ENCODE data around the gene ATXN7L3B.
"Not testable (repeated sequence)": the region's sequence is repeated elsewhere in the genome, so short reads cannot be mapped to it uniquely, and the experiment has no call there.

The ATXN7L3B gene, protein sequence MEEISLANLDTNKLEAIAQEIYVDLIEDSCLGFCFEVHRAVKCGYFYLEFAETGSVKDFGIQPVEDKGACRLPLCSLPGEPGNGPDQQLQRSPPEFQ

DNA sequence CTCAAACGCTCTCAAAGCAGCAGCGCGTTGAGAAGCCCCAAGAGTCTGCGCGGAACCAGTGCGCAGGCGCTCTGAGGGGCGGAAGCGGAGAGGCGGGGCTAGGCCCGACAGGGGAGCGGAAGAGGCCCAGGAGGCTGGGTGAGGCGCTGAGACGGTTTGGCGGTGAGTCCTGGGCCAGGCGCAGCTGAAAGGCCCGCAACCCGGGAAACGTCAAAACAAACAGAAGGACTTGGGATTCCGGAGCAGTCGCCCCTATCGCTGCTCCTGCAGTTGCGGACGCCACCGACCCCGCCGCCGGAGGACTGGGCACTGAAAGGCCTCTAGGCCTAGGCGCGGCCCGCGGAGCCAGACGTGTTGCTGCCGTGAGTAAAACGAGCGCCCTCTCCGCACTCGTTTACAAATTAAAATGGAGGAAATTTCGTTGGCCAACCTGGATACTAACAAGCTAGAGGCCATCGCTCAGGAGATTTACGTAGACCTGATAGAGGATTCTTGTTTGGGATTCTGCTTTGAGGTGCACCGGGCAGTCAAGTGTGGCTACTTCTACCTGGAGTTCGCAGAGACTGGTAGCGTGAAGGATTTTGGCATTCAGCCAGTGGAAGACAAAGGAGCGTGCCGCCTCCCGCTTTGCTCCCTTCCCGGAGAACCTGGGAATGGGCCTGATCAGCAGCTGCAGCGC lies at the start of gene ATXN7L3B:
Gene ATXN7L3B, plus strand, starts transcription at position 129 of the 679 bp plus-strand sequence. Its CDS starts 278 bp downstream, at position 407.
- DNase-seq (ENCODE audit: low read depth in 2 of 2): peak; percentile 81 to 83

DNA sequence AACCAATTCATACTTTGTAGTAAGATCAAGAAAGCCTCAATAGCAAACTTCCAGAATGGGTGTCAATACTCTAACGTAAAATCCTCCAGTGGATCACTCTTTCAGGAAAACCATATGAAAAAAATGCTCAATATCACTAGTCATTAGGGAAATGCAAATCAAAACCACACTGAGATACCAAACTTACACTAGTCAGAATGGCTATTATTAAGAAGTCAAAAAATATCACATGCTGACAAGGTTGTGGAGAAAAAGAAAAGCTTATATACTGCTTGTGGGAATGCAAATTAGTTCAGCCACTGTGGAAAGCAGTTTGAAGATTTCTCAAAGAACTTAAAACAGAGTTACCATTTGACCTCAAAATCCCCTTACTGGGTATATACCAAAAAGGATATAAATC lies 49.5 kb upstream of the ATXN7L3B start:
- no peak for DNase-seq (ENCODE audit: low read depth in 2 of 2)

DNA sequence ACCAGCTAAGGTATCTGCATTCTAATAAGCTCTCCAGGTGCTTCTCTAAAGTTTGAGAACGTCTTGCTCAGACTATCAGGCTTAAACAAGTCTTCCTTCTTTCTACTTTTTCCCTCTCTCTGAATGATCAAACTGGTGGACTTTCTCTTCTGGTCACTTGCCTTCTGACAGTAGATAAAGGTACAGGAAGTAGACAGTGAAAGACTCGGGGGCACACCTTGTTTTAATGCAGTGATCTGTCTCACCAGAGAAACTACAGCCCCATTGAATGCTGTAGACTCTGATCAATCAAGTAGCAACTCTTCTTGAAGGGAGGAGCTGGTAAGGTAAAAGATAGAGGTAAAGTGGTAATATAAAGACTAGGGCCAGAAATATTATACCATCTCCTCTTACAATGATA lies 48.1 kb upstream of the ATXN7L3B start:
- no peak for DNase-seq (ENCODE audit: low read depth in 2 of 2)

DNA sequence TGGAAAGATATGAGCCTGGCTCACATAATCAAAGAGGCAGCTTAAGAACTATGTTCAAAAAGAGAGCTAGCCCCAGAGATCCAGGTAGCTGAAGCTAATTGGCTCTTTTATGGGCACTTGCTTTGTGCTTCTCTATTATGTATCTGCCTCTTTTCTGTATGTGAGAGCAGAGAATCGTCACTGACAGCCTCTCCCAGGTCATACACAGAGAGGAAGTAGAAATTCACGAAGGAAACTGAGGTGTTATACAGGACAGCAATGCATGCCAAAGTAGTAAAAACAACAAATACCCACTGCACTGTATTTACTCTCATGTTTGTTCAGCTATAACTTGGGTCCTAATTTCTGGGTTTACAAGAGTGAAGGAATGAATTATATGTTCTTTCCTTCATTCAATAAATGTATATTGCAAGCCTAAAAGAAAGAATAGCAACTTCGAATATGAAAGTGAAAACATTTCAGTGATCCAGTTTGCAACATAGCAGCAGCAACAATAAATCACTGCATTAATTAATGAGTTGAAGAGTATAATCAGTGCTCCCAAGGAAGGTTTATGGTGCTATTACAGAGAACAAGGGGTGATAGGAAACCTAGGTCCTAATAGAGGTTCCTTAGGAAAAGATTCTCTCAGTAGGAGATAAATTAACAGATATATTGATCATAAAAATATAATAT lies 47.1 kb upstream of the ATXN7L3B start:
- DNase-seq (ENCODE audit: low read depth in 2 of 2): no peak

DNA sequence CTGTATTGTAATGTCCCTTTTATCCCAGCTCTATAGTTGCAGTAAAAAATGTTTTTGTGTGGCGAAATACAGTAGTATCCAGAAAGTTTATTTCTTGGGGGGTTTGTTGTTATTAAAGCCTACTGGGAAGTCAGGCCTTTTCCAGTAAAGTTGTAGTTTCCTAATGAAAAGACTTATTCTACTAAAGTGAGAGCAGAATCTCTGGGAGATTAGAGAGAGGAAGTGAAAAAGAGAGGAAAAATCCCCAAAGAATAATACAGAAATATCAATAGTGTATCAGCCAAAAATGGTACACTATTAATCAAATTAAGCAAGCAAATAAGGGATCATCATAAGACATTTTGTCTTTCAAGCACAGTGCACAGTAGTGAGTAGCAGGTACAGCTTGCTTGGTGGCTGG lies 46.3 kb upstream of the ATXN7L3B start:
- DNase-seq (ENCODE audit: low read depth in 2 of 2): no peak

DNA sequence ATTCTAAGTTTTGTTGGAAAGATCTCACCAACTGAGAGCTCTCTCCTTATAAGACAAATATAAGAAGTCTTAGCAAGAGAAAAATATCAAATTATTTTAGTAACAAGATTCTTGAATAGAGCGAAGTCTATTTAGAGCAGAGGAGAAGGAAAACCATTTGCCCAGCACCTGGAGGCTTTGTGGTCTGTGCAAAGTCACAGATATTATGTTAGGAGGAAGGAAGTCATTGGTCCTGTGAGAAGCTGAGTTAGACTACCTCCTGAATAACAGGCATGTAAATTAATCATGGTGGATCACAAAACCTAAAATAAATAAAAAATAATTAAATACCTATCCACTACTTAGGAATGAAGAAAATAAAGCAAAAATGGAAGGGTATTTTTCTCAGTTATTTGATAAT lies 38.4 kb upstream of the ATXN7L3B start:
- DNase-seq (ENCODE audit: low read depth in 2 of 2): no peak

DNA sequence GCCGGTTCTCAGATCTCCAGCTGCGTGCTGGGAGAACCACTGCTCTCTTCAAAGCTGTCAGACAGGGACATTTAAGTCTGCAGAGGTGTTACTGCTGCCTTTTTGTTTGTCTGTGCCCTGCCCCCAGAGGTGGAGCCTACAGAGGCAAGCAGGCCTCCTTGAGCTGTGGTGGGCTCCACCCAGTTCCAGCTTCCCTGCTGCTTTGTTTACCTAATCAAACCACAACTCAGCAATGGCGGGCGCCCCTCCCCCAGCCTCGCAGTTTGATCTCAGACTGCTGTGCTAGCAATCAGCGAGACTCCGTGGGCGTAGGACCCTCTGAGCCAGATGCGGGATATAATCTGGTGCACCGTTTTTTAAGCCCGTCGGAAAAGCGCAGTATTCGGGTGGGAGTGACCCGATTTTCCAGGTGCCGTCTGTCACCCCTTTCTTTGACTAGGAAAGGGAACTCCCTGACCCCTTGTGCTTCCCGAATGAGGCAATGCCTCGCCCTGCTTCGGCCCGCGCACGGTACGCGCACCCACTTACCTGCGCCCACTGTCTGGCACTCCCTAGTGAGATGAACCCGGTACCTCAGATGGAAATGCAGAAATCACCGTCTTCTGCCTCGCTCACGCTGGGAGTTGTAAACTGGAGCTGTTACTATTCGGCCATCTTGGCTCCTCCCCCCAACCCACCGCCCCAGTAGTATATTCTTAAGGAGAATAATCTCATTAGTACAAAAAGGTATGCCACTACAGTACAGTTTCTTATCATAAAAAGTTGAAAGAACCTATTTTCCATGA lies 28.6 kb upstream of the ATXN7L3B start:
- not testable (repeated sequence) for DNase-seq (ENCODE audit: low read depth in 2 of 2)

DNA sequence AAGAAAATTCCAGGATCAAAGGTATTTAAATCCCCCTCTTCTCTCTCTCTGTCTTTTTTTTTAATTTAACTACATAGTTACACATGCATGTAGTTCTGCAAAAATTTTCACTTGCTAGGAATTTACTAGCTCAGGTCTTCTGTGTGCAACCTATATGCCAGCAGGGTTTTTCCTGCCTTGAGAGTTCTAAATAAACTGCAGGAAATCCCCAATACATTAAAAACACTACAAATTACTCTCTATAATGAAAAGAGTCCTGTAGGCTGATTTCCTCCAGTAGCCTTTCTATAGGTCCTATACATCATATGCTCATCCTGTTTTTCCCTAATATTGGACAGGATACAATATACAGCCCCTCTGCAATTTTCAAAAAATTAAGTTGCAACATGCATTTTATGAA lies 27.7 kb upstream of the ATXN7L3B start:
- DNase-seq (ENCODE audit: low read depth in 2 of 2): no peak

DNA sequence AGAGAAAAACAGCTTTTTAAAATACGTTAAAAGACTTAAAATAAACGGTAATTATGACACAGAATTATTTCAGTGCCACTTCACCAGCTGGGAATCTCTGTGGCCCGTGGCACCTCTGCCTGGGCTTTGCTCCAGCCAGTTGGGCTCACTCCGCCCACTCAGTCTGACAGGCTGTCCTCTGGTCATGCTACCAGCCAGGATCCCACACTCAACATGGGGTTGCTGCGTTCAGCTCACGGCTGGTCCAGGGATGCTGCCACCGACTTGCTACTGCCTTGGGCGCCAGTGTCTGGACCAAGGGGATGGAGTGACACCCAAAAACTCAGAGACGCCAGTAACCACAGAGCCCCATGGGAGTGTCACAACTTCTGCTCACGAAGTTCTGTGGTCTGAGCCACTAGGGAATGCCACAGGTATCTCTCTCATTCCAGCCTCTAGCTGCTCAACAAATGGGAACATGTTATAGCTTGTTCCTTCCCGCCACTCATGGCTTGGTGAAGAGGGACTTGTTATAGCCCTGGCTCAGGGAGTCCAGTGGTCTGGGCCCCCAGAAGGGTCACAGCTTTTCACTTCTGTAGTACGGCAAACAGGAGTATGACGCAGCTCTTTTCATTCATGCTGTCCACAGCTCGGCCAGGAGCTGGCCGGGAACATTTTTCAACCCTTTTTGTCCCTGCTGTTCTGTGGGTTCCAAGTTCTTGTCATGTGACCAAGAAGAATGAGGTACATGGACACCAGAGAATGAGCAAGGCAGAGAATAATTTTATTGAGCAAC lies 23.4 kb upstream of the ATXN7L3B start:
- DNase-seq (ENCODE audit: low read depth in 2 of 2): no peak

DNA sequence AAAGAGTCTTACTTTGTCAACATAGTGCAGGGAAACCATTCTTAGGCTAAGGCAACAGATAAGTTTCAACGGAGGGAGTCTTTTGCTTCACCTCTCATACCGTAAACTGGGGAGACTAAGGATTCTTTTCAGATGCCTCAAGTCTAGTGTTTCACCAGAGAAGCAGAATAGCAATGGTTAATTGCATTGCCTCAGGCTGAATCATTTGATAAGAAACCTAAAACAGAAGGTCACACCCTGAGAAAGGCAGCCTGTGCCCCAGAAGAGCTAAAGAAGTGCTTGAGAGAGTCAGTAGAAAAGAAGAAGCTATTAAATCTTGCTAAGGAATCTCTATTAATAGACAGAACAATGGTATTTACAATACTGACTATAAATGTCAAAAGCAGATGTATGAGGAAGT lies 21.8 kb upstream of the ATXN7L3B start:
- DNase-seq (ENCODE audit: low read depth in 2 of 2): no peak

DNA sequence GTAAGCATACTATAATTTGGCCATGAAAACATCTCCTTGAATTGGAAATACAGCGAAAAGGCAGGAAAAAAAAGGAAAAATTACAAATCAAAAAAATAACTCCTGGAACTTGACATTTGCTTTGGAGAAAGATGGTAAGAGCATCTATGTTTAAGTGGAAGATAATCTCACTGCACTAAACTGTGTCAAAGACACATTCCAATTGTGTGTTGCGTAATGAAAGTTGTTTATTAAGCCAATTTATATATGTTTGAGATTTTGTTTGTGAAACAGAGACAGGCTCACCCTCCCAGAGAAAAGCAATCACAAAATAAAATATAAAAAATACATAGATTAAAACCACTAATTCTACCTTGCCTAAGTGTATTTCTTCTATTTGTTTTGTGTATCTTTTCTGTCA lies 11.1 kb upstream of the ATXN7L3B start:
- no peak for DNase-seq (ENCODE audit: low read depth in 2 of 2)

DNA sequence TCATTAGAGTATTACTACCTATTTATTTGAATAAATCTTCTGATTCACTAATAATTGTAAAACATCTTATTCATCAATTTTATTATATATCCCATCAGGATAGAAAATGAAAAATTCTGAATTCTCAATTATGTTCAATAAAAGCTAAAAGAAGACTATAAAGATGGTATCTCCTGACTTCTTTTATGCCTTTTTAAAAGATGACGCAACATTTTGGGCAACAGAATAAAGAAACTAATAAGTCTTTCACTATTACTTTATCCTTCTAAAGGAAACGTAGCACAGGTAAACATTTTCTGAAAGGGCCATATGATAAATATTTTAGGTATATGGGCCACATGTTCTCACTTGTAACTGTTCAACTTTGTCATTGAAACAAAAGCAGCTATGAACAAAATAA lies 10.1 kb upstream of the ATXN7L3B start:
- DNase-seq (ENCODE audit: low read depth in 2 of 2): no peak

DNA sequence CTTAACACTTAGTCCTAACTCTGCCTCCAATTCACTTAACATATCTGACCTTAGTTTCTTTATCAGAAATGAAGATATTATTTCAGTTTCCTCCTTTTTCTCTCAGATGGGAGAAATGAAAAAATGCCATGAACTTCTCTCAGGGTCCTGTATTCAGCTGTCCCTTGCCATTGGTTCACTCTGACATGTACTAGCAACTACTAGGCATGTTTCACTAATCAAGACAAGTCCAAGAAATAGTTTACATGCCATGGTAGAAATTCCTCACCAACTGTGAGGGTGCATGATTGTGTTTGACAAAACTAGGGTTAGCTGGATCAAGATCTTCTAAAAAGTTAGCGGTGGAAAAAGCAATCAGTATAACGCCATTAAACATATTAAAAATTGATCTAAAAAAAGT lies 7.0 kb upstream of the ATXN7L3B start:
- DNase-seq (ENCODE audit: low read depth in 2 of 2): no peak

DNA sequence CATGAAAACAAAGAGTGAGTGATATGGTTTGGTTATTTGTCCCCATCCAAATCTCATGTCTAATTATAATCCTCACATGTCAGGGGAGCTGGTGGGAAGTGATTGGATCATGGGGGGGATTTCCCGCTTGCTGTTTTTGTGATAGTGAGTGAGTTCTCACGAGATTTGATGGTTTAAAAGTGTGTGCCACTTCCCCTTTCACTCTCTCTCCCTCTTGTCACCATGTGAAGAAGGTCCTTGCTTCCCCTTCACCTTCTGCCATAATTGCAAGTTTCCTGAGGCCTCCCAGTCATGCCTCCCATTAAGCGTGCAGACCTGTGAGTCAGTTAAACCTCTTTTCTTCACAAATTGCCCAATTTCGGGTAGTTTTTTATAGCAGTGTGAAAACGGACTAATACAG lies 2.1 kb upstream of the ATXN7L3B start:
- DNase-seq (ENCODE audit: low read depth in 2 of 2): no peak

DNA sequence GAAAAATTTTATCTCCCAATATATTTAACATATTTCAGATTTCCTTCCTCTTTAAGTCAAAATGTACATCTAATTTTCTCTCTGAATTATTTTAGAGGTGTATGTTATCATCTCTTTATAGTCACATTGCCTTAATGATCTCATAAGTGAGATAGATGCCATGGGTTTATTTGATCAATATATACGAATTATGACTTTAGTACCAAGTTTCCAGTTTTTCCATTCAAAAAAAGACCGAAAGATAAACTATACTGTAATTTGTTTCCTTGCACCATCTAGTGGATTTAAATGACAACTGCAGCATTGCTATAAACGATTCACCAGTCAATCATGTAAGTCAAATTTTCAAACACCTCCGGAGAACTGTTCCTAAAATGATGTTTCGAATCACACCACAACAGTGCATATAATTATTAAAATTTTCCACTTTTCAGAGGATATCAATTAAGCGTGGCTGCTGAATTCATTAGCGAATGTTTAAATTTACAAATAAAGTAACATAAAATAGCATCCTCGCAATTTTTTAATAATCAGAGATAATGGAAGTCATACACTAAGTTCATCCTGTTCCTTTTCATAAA lies 419 bp upstream of the ATXN7L3B start:
- DNase-seq (ENCODE audit: low read depth in 2 of 2): peak; percentile 13 to 18

DNA sequence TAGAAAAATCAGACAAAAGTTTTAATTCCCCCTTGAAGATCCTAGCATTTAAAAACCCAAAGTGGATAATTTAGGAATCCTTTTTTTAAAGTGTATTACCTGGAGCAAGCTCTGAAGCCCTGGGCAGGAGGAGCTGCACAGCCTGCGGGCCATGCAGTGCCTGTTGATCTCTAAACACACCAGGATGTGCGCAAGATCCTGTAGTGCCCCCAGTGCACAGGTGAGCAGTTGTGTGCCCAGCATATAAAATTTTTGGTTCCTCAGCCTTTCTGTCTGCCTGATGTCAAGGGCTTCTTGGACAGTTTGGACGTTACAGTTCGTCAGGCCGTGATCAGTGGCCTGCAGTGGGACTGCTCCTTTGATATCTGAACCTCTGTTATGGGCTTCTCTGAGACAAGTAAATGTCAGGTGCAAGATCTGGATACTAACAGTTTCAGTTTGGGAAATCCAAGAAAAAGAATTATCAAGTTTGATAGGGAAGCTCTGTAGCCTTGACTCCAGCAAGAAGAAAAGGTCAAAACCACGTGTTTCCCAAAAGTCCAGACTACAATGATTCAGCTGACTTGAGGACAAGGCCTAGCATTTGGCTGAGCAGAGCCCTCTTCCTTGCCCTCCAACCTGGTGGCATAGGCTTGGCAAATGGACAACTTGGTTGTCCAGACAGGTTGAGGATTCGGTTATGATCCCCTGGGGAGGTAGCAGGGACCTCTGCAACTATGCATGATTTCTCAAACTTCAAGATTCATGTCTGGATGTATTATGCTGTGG lies 1.0 kb downstream of the ATXN7L3B start:
- no peak for DNase-seq (ENCODE audit: low read depth in 2 of 2)

DNA sequence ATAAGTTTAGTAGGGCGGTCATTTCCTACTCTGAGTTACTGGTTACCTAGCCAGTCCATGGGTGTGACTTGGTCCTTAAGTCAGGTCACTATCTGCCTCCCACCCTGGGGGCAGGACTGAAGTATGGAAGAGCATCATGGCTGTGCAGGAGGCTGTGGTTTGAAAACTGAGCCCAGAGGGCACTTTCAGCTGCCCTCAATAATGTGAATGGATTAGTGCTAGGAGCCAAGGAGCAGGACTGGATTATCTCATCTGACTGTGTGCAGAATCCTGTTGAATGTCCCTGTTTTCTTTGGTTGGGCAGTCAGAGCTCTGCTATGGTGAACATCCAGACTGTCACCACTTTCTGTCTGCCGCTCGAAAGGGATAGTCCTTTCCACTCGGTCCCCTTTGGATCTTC lies 1.6 kb downstream of the ATXN7L3B start:
- DNase-seq (ENCODE audit: low read depth in 2 of 2): no peak

DNA sequence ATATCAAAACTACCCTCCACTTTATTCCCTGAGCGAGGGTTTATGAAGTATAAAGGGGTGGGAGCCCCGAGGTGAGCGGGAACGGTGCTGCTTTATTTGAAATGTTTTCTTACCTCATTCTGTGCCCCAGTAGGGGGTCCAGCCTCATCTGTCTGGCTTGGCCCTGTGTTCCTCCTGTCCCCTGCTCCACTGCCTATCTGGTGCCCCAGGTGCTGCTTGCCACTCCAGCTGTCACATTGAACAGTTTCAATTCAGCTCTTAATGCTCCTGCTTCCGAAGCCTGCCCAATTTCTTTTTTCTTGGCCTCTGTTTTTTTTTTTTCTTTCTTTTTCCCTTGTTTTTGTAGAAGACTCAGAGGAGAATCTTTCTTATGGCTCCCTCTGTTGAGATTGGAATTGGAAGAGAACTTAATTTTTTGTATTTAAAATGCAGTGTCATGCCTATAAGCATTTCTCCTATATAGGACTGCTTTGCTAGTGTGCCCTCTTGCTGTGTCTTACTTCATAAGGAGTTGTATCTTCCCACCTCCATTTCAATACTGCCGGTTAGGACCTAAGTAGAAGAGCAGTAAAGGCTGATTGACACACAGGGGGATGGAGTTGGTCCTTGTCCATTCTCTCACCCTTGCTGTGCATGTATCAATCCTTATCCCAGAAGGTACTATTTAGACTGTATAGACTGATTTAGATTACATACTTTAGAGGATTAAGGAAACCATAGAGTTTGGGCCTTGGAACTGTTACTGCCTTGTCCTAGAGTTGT lies 2.3 kb downstream of the ATXN7L3B start:
- no peak for DNase-seq (ENCODE audit: low read depth in 2 of 2)

DNA sequence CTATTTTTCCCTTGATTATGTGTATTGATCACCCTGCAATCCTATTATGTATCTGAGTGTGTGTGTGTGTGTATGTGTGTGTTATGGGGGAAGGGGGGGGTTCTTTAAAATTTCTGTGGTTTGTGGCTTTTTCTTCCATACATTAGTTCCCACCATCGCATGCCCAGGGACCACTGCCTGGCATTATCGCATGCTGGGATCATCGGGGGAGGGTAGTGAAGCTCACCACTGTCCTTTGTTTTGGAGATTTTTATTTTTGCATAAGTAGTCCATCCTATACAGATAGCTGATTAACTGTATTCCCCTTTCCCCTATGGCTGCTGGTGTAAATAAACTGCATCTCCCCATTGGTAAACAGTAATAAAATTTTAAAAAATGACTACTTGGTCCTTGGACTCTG lies 3.4 kb downstream of the ATXN7L3B start:
- DNase-seq (ENCODE audit: low read depth in 2 of 2): no peak

DNA sequence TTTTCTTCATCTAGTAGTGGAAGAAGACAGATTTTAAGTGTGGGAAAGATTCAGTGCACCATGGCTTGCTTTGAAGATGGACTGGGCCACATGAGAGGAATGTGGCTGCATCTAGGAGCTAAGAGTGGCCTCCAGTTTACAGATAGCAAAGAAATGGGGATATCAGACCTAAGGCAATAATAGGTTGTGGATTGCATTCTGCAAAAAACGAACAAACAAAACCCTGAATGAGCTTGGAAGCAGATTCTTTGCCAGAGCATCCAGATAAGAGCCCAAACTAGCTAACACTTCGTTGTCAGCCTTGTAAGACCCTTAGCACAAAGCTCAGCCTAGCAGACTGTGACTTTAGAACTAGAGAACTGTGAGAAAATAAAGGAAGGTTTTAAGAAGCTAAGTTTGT lies 9.6 kb downstream of the ATXN7L3B start:
- DNase-seq (ENCODE audit: low read depth in 2 of 2): no peak
